22Rv1 (cell line): ENCODE data around the gene FANCC.

Experiments used
- H3K27ac ChIP-seq: fragments of 450-650 bp; 2 replicates; pipeline ENCODE4 v1.5.1; 2017
- CTCF ChIP-seq: fragments of 450-650 bp; IDR thresholded peaks from 2 replicates; pipeline ENCODE4 v1.5.1; 2017; ENCODE audit warnings: mild to moderate bottlenecking
- ZFX ChIP-seq: fragments of 450-650 bp; IDR thresholded peaks from 2 replicates; pipeline ENCODE4 v1.6.1; 2017; ENCODE audit warnings: antibody characterized with exemption, borderline replicate concordance

FANCC gene

GRCh38 chr9:95351051-95351450 lies 33.5 kb upstream of the FANCC start:
- no peak for TF ChIP-seq CTCF
- no peak for TF ChIP-seq ZFX
- no peak overlapping the region for H3K27ac ChIP-seq

- TF ChIP-seq ZFX (no peak), CTCF (no peak)
- no peak overlapping the region for H3K27ac ChIP-seq
Measured at GRCh38 chr9:95350266-95350665, 32.8 kb upstream of the FANCC start.

GRCh38 chr9:95349091-95350038 lies 31.9 kb upstream of the FANCC start:
- TF ChIP-seq CTCF: no peak
- TF ChIP-seq ZFX: no peak
- no peak overlapping the region for H3K27ac ChIP-seq

- no peak overlapping the region for H3K27ac ChIP-seq
- TF ChIP-seq CTCF (no peak), ZFX (no peak)
Measured at GRCh38 chr9:95346021-95346420, 28.5 kb upstream of the FANCC start.

- TF ChIP-seq ZFX (no peak), CTCF (no peak)
- H3K27ac ChIP-seq: no peak overlapping the region
Measured at GRCh38 chr9:95344735-95345325, 27.3 kb upstream of the FANCC start.

GRCh38 chr9:95343725-95344287 lies 26.3 kb upstream of the FANCC start:
- H3K27ac ChIP-seq: no peak overlapping the region

More at GRCh38 chr9:95343725-95344287, 26.3 kb upstream of the FANCC start:
- TF ChIP-seq ZFX: no peak
- no peak for TF ChIP-seq CTCF
